K562 (cell line): ENCODE measurements around the gene IFI30. TPM values are rescaled to one million over a fixed set of nuclear protein-coding genes. Genes with fewer than 3 reads are reported as not detected.

ENCODE experiments used
- CREB3L1 ChIP-seq: fragments of 450-650 bp; IDR thresholded peaks from 2 replicates; pipeline ENCODE4 v1.6.1; 2014; ENCODE audit warnings: low read depth, mild to moderate bottlenecking, moderate library complexity, borderline replicate concordance
- HDAC6 ChIP-seq: IDR thresholded peaks from 2 replicates; pipeline ENCODE4 v1.6.1; 2012; ENCODE audit warnings: low read depth, mild to moderate bottlenecking, control low read depth, inconsistent platforms, low read length, moderate library complexity
- POLR2H ChIP-seq: IDR thresholded peaks from 2 replicates; pipeline ENCODE4 v1.6.1; 2016; ENCODE audit warnings: missing genetic modification characterization, low read depth, mild to moderate bottlenecking, control low read depth, missing compliant biosample characterization, moderate library complexity
- THRB ChIP-seq: fragments of 450-650 bp; formaldehyde crosslinking; conservative IDR thresholded peaks from 2 replicates; pipeline ENCODE4 v1.4.0; 2022; ENCODE audit warnings: mild to moderate bottlenecking, missing genetic modification characterization
- U2AF2 ChIP-seq: fragments of 200-400 bp; formaldehyde crosslinking; optimal IDR thresholded peaks from 2 replicates; pipeline ENCODE3; 2017; ENCODE audit warnings: low read depth, mild to moderate bottlenecking, low read length
- ZNF551 ChIP-seq: fragments of 250-450 bp; sonication (Bioruptor Pico); IDR thresholded peaks from 2 replicates; pipeline ENCODE4 v1.5.0; 2021; ENCODE audit warnings: mild to moderate bottlenecking, moderate library complexity
- ZNF75A ChIP-seq: fragments of 450-650 bp; formaldehyde crosslinking; IDR thresholded peaks from 2 replicates; pipeline ENCODE4 v1.4.0; 2020; ENCODE audit warnings: mild to moderate bottlenecking
- polyA plus RNA-seq, 8 experiments: library from polyadenylated mRNA; depleted of rRNA in 4 of 8; stranded (reverse) in 5 of 8; unstranded in 3 of 8; fragments of >200 nt; fragmentation: Nextera tagmentation in 2 of 8; fragmentation: Illumina TruSeq in 1 of 8; extraction: Ambion mirVana in 2 of 8; extraction: Trizol in 1 of 8; gene quantifications; 2 replicates each; pipeline versions ENCODE4 v1.2.1 to v1.2.3, GENCODE V29; 2011 to 2014; ENCODE audit warnings: inconsistent platforms in 1 of 8, missing spikeins in 1 of 8
- total RNA-seq, 7 experiments: library from RNA; depleted of rRNA in 6 of 7; stranded (reverse); fragments of >200 nt in 6 of 7; fragmentation: Illumina TruSeq in 2 of 7; extraction: Trizol in 2 of 7; gene quantifications; 2 replicates each; pipeline versions ENCODE4 v1.2.1 to v1.2.3, GENCODE V29; 2011 to 2021; ENCODE audit warnings: low replicate concordance in 1 of 7

IFI30 gene
- total and polyA plus RNA-seq, 9 of the 15 experiments (the other 6 are each of a cell fraction or from before 2014, with no cell fraction given) = 63.7 to 430 (median 109) TPM

GRCh38 chr19:18204394-18205199, 31.0 kb downstream of the IFI30 start (continued):
- TF ChIP-seq THRB (no peak), ZNF75A (no peak), POLR2H (tag) (no peak), CREB3L1 (0 out of 2 replicates have a peak, but pooled peaks have one; percentile 20), U2AF2 (no peak), HDAC6 (no peak), ZNF551 (CRISPR knock-in tag) (no peak)
